Neural cell (in vitro differentiated cells): Measurements from ENCODE around the gene NLRC5. TPM values are rescaled to one million over a fixed set of nuclear protein-coding genes. Genes with fewer than 3 reads are reported as not detected.
A peak's percentile ranks its signal among the peaks of the same experiment; 100 is the strongest.

Source experiments
- H2AFZ ChIP-seq: fragments of 200-600, 300-800 bp; sonication (generic), shearing (Covaris generic); 2 replicates; pipeline ENCODE4 v1.6.0; 2014; ENCODE audit warnings: low read depth, mild to moderate bottlenecking, antibody characterized with exemption, low read length, moderate library complexity
- H3F3A ChIP-seq: fragments of 200-600 bp; shearing (Covaris generic); 2 replicates; pipeline ENCODE4 v1.6.1; 2016; ENCODE audit warnings: mild to moderate bottlenecking, moderate library complexity, mixed read lengths, antibody characterized with exemption, low read length; ENCODE audit not compliant: insufficient read depth, poor library complexity, severe bottlenecking
- H3K27ac ChIP-seq: fragments of 200-600, 300-800 bp; sonication (generic), shearing (Covaris generic); 2 replicates; pipeline ENCODE4 v1.5.1; 2014; ENCODE audit warnings: mild to moderate bottlenecking, low read length, moderate library complexity
- H3K27me3 ChIP-seq: fragments of 300-800, 200-600 bp; sonication (generic), shearing (Covaris generic); 2 replicates; pipeline ENCODE4 v1.6.0; 2014; ENCODE audit warnings: mild to moderate bottlenecking, low read depth, low read length, moderate library complexity; ENCODE audit not compliant: insufficient read depth
- H3K36me3 ChIP-seq: fragments of 300-800, 200-600 bp; sonication (generic), shearing (Covaris generic); 2 replicates; pipeline ENCODE4 v1.5.1; 2014; ENCODE audit warnings: mild to moderate bottlenecking, antibody characterized with exemption, low read length, moderate library complexity; ENCODE audit not compliant: insufficient read depth
- H3K4me2 ChIP-seq: fragments of 300-800, 200-600 bp; sonication (generic), shearing (Covaris generic); 2 replicates; pipeline ENCODE4 v1.6.0; 2014; ENCODE audit warnings: mild to moderate bottlenecking, low read length
- H3K4me3 ChIP-seq: fragments of 300-800, 200-600 bp; sonication (generic), shearing (Covaris generic); 2 replicates; pipeline ENCODE4 v1.5.1; 2014; ENCODE audit warnings: mild to moderate bottlenecking, low read length, moderate library complexity
- H3K79me2 ChIP-seq: fragments of 200-600 bp; shearing (Covaris generic); replicated peaks from 2 replicates; pipeline ENCODE4 v1.6.0; 2014; ENCODE audit warnings: mild to moderate bottlenecking, low read length, moderate library complexity; ENCODE audit not compliant: insufficient read depth
- H3K9ac ChIP-seq: fragments of 300-800, 200-600 bp; sonication (generic), shearing (Covaris generic); 2 replicates; pipeline ENCODE4 v1.6.1; 2016; ENCODE audit warnings: mild to moderate bottlenecking, low read length, mixed read lengths
- H3K9me2 ChIP-seq: fragments of 200-600 bp; shearing (Covaris generic); 2 replicates; pipeline ENCODE4 v1.6.1; 2016; ENCODE audit warnings: mild to moderate bottlenecking, low read length, mixed read lengths; ENCODE audit not compliant: insufficient read depth
- H3K9me3 ChIP-seq: fragments of 200-600, 300-800 bp; sonication (generic), shearing (Covaris generic); 2 replicates; pipeline ENCODE4 v1.6.1; 2016; ENCODE audit warnings: mild to moderate bottlenecking, mixed run types, low read length, moderate library complexity, mixed read lengths
- H4K20me1 ChIP-seq: fragments of 200-600 bp; shearing (Covaris generic); 2 replicates; pipeline ENCODE4 v1.6.1; 2016; ENCODE audit warnings: mild to moderate bottlenecking, mixed run types; ENCODE audit not compliant: insufficient read depth
- EP300 ChIP-seq: fragments of 450-650 bp; conservative IDR thresholded peaks from 2 replicates; pipeline ENCODE4 v1.6.1; 2014; ENCODE audit warnings: antibody characterized with exemption, mild to moderate bottlenecking, moderate library complexity; ENCODE audit not compliant: poor library complexity, severe bottlenecking
- EZH2 ChIP-seq: fragments of 200-600, 300-800 bp; shearing (Covaris generic), sonication (generic); IDR thresholded peaks from 2 replicates; pipeline ENCODE4 v1.6.1; 2014; ENCODE audit warnings: antibody characterized with exemption, low read length, borderline replicate concordance, mild to moderate bottlenecking; ENCODE audit not compliant: insufficient read depth, poor library complexity, severe bottlenecking
- MXI1 ChIP-seq: fragments of 450-650 bp; conservative IDR thresholded peaks from 2 replicates; pipeline ENCODE4 v1.6.1; 2014; ENCODE audit warnings: antibody characterized with exemption, mild to moderate bottlenecking; ENCODE audit not compliant: poor library complexity, severe bottlenecking
- POLR2AphosphoS5 ChIP-seq: IDR thresholded peaks from 2 replicates; pipeline ENCODE4 v1.6.1; 2012
- RAD21 ChIP-seq: fragments of 450-650 bp; conservative IDR thresholded peaks from 2 replicates; pipeline ENCODE4 v1.6.1; 2014; ENCODE audit warnings: antibody characterized with exemption, mild to moderate bottlenecking, moderate library complexity
- SMC3 ChIP-seq: fragments of 450-650 bp; conservative IDR thresholded peaks from 2 replicates; pipeline ENCODE4 v1.6.1; 2014; ENCODE audit warnings: antibody characterized with exemption, mild to moderate bottlenecking, moderate library complexity; ENCODE audit not compliant: poor library complexity
- TAF1 ChIP-seq: IDR thresholded peaks from 2 replicates; pipeline ENCODE4 v1.6.1; 2012; ENCODE audit warnings: low read depth
- polyA plus RNA-seq: library from polyadenylated mRNA; depleted of rRNA; stranded (reverse); fragments of >200 nt; gene quantifications from 2 replicates; pipeline ENCODE4 v1.2.3, GENCODE V29; 2014
- TF ChIP-seq, protein P1 (sequence below): fragments of 450-650 bp; IDR thresholded peaks from 2 replicates; pipeline ENCODE4 v1.5.1; 2014; ENCODE audit warnings: antibody characterized with exemption, mild to moderate bottlenecking, moderate library complexity; ENCODE audit not compliant: poor library complexity, severe bottlenecking
- TF ChIP-seq, protein P2 (sequence below): IDR thresholded peaks from 2 replicates; pipeline ENCODE4 v1.6.1; 2012; ENCODE audit warnings: borderline replicate concordance

NLRC5 gene
- polyA plus RNA-seq, 1 donor from 2014 or later: not detected

DNA sequence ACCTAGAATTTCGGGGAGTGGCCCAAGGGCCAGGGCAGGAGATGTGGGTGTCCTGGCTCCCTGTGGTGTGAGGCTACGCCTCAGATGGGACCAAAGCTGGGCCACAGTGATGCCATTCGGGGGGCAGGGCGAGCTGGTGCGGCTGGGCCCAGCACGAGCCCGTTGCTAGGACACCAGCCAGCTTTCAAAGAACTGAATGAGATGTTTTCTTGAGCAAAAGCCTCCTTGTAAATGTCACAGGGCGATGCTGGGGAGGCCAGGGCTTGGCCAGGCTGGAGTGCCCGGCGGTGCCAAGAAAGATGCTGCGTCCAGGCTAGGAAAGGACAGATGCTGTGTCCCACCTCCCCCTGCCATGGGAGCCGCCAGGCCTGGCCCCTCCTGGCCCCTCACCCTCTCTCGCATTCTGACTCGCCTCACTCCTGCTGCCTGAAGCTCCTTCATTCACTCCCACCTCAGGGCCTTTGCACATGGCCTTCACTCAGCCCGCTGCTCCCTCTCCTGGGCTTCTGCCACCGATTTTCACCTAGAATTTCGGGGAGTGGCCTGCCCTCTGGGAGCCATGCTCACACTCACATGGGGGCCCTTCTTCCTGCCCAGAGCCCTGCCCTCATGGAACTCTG, 142.1 kb downstream of the NLRC5 start:
- H3K9ac ChIP-seq: no peak overlapping the region
- no peaks in the 10 kb centered on the region for H3F3A ChIP-seq
- no peak overlapping the region for H3K4me3 ChIP-seq
- H3K27ac ChIP-seq: no peak overlapping the region
- H4K20me1 ChIP-seq: no peaks in the 10 kb centered on the region
- no peak overlapping the region for H3K4me2 ChIP-seq
- H3K27me3 ChIP-seq: no peaks in the 10 kb centered on the region
- TF ChIP-seq, protein P1, sequence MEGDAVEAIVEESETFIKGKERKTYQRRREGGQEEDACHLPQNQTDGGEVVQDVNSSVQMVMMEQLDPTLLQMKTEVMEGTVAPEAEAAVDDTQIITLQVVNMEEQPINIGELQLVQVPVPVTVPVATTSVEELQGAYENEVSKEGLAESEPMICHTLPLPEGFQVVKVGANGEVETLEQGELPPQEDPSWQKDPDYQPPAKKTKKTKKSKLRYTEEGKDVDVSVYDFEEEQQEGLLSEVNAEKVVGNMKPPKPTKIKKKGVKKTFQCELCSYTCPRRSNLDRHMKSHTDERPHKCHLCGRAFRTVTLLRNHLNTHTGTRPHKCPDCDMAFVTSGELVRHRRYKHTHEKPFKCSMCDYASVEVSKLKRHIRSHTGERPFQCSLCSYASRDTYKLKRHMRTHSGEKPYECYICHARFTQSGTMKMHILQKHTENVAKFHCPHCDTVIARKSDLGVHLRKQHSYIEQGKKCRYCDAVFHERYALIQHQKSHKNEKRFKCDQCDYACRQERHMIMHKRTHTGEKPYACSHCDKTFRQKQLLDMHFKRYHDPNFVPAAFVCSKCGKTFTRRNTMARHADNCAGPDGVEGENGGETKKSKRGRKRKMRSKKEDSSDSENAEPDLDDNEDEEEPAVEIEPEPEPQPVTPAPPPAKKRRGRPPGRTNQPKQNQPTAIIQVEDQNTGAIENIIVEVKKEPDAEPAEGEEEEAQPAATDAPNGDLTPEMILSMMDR: no peak
- TF ChIP-seq TAF1 (no peak), EZH2 (no peak), EP300 (no peak), POLR2AphosphoS5 (no peak), SMC3 (no peak), MXI1 (no peak)
- TF ChIP-seq, protein P2, sequence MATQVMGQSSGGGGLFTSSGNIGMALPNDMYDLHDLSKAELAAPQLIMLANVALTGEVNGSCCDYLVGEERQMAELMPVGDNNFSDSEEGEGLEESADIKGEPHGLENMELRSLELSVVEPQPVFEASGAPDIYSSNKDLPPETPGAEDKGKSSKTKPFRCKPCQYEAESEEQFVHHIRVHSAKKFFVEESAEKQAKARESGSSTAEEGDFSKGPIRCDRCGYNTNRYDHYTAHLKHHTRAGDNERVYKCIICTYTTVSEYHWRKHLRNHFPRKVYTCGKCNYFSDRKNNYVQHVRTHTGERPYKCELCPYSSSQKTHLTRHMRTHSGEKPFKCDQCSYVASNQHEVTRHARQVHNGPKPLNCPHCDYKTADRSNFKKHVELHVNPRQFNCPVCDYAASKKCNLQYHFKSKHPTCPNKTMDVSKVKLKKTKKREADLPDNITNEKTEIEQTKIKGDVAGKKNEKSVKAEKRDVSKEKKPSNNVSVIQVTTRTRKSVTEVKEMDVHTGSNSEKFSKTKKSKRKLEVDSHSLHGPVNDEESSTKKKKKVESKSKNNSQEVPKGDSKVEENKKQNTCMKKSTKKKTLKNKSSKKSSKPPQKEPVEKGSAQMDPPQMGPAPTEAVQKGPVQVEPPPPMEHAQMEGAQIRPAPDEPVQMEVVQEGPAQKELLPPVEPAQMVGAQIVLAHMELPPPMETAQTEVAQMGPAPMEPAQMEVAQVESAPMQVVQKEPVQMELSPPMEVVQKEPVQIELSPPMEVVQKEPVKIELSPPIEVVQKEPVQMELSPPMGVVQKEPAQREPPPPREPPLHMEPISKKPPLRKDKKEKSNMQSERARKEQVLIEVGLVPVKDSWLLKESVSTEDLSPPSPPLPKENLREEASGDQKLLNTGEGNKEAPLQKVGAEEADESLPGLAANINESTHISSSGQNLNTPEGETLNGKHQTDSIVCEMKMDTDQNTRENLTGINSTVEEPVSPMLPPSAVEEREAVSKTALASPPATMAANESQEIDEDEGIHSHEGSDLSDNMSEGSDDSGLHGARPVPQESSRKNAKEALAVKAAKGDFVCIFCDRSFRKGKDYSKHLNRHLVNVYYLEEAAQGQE: no peak
- no peaks in the 10 kb centered on the region for H3K9me2 ChIP-seq
- H3K9me3 ChIP-seq: no peaks in the 10 kb centered on the region
- H2AFZ ChIP-seq: no peak overlapping the region
- H3K79me2 ChIP-seq: no peaks in the 10 kb centered on the region
- H3K36me3 ChIP-seq: no peaks in the 10 kb centered on the region

DNA sequence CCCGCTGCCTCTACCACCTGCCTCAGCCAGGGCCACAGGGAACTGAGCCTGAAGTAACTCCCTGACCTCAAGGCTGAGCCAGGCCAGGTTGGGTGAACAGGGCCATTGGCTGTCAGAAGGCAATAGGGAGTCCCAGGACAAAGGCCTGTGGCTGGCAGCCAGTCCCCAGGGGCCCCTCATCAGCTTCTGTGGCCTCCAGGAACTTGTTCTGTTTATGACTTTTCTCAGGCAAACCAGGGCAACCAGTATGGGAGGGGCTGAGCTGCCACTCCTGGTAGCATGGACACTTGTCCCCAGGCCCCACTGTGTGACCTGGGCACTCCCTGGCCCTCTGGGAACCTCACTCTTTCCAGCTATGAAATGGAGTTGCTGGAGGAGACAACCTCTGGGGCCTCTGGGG, 143.1 kb downstream of the NLRC5 start:
- Histone ChIP-seq H3K27me3 (no peaks in the 10 kb centered on the region), H3K9ac (no peak overlapping the region), H3K27ac (no peak overlapping the region)

More for the DNA sequence above, 143.1 kb downstream of the NLRC5 start:
- H3K36me3 ChIP-seq: no peaks in the 10 kb centered on the region
- H3K79me2 ChIP-seq: no peaks in the 10 kb centered on the region
- H3K4me3 ChIP-seq: peak overlapping the region; percentile 31
- H3F3A ChIP-seq: no peaks in the 10 kb centered on the region
- TF ChIP-seq SMC3 (no peak), RAD21 (no peak), MXI1 (no peak), TAF1 (no peak), EP300 (no peak), POLR2AphosphoS5 (no peak), EZH2 (no peak)
- TF ChIP-seq, protein P1: no peak
- TF ChIP-seq, protein P2: no peak
- no peaks in the 10 kb centered on the region for H3K9me3 ChIP-seq
- no peak overlapping the region for H2AFZ ChIP-seq
- no peaks in the 10 kb centered on the region for H3K9me2 ChIP-seq
- H4K20me1 ChIP-seq: no peaks in the 10 kb centered on the region
- no peak overlapping the region for H3K4me2 ChIP-seq
